Measurements from ENCODE around the gene ALOXE3. TPM values are rescaled to one million over a fixed set of nuclear protein-coding genes. Genes with fewer than 3 reads are reported as not detected.

ALOXE3 gene
- total and polyA plus RNA-seq, 12 donors = 0.09 TPM; not detected in 11

DNA sequence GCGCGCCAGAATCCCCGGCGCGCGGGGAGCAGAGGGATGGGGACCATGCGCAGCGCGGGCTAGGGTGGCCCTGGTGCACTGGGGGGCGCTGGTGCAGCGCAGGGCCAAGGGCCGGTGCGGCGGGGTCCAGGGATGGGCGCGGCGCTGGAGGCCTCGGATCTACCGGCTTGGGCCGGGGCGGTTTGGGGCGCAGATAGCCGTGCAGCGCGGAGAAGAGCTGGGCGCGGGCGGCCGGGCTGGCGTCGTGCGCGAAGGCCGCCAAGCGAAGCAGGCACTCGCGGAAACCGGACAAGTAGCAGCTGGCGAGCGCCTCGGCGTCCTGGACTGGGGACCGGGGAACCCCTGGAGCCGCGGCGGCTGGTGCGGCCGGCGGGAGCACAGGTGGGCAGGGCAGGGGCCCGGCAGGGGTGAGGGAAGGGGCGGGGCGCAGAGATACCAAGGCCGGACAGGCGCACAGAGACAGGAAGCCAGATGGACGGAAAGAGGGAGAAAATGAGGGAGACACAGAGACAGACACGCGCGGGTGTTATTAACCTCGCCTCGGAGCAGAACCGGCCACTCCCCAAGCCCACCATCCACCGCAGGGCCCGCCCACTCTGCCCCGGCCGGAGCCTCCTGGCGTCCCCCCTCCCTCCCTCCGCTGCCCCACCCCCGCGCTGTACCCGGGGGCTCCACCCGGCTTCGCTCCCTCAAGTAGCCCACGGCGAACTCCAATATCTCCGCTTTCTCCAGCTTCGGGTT lies 3.5 kb upstream of the ALOXE3 start:
- H3K27me3 ChIP-seq = peaks cover 0 to 78% (median 18%) of the 10 kb centered on the region in 7 donors
- peak in 6 of 8 donors; percentile 12 to 54 (median 17) for ATAC-seq
- whole genome bisulfite sequencing, 2 donors = 0 to 1% methylated on average over 65 to 76 of the region's 76 CpGs

GRCh38 chr17:8121407-8121680 lies 3.0 kb upstream of the ALOXE3 start:
- ATAC-seq = peak in 1 of 8 donors; percentile 0
- H3K4me1 ChIP-seq = peaks cover 32 to 92% (median 77%) of the 10 kb centered on the region in 9 donors
- peak overlapping the region; percentile 11 to 91 (median 64) for H3K4me3 ChIP-seq
- TF ChIP-seq, protein P1, sequence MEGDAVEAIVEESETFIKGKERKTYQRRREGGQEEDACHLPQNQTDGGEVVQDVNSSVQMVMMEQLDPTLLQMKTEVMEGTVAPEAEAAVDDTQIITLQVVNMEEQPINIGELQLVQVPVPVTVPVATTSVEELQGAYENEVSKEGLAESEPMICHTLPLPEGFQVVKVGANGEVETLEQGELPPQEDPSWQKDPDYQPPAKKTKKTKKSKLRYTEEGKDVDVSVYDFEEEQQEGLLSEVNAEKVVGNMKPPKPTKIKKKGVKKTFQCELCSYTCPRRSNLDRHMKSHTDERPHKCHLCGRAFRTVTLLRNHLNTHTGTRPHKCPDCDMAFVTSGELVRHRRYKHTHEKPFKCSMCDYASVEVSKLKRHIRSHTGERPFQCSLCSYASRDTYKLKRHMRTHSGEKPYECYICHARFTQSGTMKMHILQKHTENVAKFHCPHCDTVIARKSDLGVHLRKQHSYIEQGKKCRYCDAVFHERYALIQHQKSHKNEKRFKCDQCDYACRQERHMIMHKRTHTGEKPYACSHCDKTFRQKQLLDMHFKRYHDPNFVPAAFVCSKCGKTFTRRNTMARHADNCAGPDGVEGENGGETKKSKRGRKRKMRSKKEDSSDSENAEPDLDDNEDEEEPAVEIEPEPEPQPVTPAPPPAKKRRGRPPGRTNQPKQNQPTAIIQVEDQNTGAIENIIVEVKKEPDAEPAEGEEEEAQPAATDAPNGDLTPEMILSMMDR (IDR thresholded peaks at IDR 0.05) = no peak
- no peak for DNase-seq
- peak overlapping the region in 3 of 10 donors; percentile 37 to 60 (median 50) for H3K27ac ChIP-seq
- H3K36me3 ChIP-seq = no peaks in the 10 kb centered on the region
- 0% methylated on average over 24 to 25 of the region's 25 CpGs for WGBS, 2 donors
- intact Hi-C loops (cut with DNase I) = loop anchor here in 8 of 10 donors (2.0 to 10.0 kb wide), 5 partner anchors 36 to 103 kb away; partner anchors contain the start of gene VAMP2 (in 2 of the 8)
- H3K9me3 ChIP-seq = no peaks in the 10 kb centered on the region
- peaks cover 0 to 78% (median 23%) of the 10 kb centered on the region in 7 donors for H3K27me3 ChIP-seq

More for the DNA sequence above, 3.5 kb upstream of the ALOXE3 start:
- Histone ChIP-seq H3K4me3 (peak overlapping the region; percentile 11 to 91 (median 64)), H3K4me1 (peaks cover 32 to 95% (median 79%) of the 10 kb centered on the region in 9 donors), H3K9me3 (no peaks in the 10 kb centered on the region), H3K27ac (peak overlapping the region in 4 of 10 donors; percentile 26 to 60 (median 44)), H3K36me3 (no peaks in the 10 kb centered on the region)
- peak; percentile 45 to 59 for DNase-seq
- TF ChIP-seq, protein P1 (IDR thresholded peaks at IDR 0.05) = peak in 8 of 9 donors; percentile 39 to 74 (median 57)
- intact Hi-C loops (cut with DNase I) = loop anchor here in 8 of 10 donors (2.0 to 10.0 kb wide), 5 partner anchors 35 to 103 kb away; partner anchors contain the start of gene VAMP2 (in 2 of the 8)

DNA sequence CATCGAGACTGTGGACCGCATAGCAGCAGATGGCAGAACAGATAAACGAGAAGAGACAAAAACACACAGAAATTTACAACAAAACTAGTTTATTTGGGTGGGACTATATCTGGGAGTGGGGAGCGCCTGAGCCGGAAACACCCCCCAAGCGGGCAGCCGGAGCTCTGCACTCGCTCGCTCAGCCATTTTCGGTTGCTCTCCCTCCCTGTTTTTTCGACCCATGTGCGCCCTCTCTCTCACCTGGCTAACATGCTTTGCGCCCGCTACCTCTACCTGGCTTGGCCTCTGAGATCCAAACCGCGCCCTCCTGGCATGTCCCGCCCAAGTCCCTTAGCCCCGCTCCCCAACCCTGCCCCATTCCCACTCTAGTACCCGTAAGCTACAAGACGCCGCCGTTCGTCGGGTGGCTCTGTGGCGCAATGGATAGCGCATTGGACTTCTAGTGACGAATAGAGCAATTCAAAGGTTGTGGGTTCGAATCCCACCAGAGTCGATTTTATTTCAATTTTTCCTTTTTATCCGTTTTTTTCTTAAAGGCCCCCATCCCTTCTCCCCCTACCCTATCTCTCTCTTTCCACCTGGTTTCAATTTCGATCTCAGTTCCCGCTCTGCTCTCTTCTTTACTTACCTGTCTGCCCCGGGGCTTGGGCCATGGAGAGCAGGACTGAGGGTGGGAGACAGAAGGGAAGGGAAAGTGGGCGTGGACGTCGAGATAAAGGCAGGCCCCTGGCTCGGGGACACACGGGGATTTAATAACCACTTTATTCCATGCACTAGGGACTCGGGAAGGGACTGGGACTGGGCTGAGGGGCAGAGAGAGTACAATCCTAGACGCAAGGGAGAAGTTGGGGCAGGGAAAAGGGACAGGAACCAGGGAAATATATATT lies 2.4 kb upstream of the ALOXE3 start:
- peak overlapping the region in 9 of 10 donors; percentile 46 to 91 (median 65) for H3K4me3 ChIP-seq
- 1% methylated on average over 40 of the region's 40 CpGs for WGBS, 2 donors
- no peaks in the 10 kb centered on the region for H3K9me3 ChIP-seq
- no peaks in the 10 kb centered on the region for H3K36me3 ChIP-seq
- peak overlapping the region in 2 of 10 donors; percentile 16 to 64 for H3K27ac ChIP-seq
- H3K27me3 ChIP-seq = peaks cover 0 to 78% (median 29%) of the 10 kb centered on the region in 7 donors
- intact Hi-C loops (cut with DNase I) = loop anchor here in 8 of 10 donors (1.0 to 10.0 kb wide), 6 partner anchors 34 to 104 kb away; partner anchors contain the start of gene VAMP2 (in 2 of the 8)
- peak; percentile 54 to 56 for DNase-seq
- peak in 4 of 8 donors; percentile 2 to 32 (median 12) for ATAC-seq
- H3K4me1 ChIP-seq = peaks cover 32 to 86% (median 72%) of the 10 kb centered on the region in 9 donors
- TF ChIP-seq, protein P1 (IDR thresholded peaks at IDR 0.05) = peak in 4 of 9 donors; percentile 17 to 34 (median 24)
